Daoy (cell line): Measurements from ENCODE around the gene QPCT. TPM values are rescaled to one million over a fixed set of nuclear protein-coding genes. Genes with fewer than 3 reads are reported as not detected.

Experiments
- total RNA-seq: library from RNA; depleted of rRNA; stranded (reverse); fragments of >200 nt; shearing (Covaris generic); gene quantifications from 2 replicates; pipeline ENCODE4 v1.2.3, GENCODE V29; 2014; rRNA removed

QPCT gene
- total RNA-seq, 1 experiment from 2014 or later, result 42.6 TPM

Other genes starting within 250 kb of the QPCT start
- gene EIF2AK2, start 187.7 kb upstream of the QPCT start, total RNA-seq, result 20.1 and 28.0 TPM in 2 replicates
- not detected in 2 replicates for gene SULT6B1, start 156.0 kb upstream of the QPCT start, total RNA-seq
- 10.5 and 23.5 TPM in 2 replicates for gene CEBPZOS, start 148.1 kb upstream of the QPCT start, total RNA-seq
- 130 and 161 TPM in 2 replicates for gene CEBPZ, start 113.0 kb upstream of the QPCT start, total RNA-seq
- gene NDUFAF7, start 113.0 kb upstream of the QPCT start, total RNA-seq, result 21.3 and 26.8 TPM in 2 replicates
- gene PRKD3, start 19.8 kb upstream of the QPCT start, total RNA-seq, result 70.6 and 102 TPM in 2 replicates